SK-N-SH (cell line): Measurements from ENCODE around the gene ARHGAP45. TPM values are rescaled to one million over a fixed set of nuclear protein-coding genes. Genes with fewer than 3 reads are reported as not detected.

Experiments
- CTCF ChIA-PET: fragments of 300-600, 350-600 bp; formaldehyde crosslinking; extraction: SDS; loops from one replicate; lab custom pipeline; 2021; lab: Yijun Ruan, JAX
- POLR2A ChIA-PET: fragments of 350-600 bp; sonication (Branson Sonifier 250); formaldehyde crosslinking; extraction: SDS; loops from one replicate; lab custom pipeline; 2020; ENCODE audit warnings: antibody characterized with exemption, inconsistent platforms; lab: Yijun Ruan, JAX
- DNase-seq: peaks from one replicate; pipeline ENCODE4 v3.0.0; 2012
- H2AFZ ChIP-seq: fragments of 200-600 bp; sonication (generic); 2 replicates; pipeline ENCODE4 v1.8.1; 2016; ENCODE audit warnings: antibody characterized with exemption, mild to moderate bottlenecking, low read depth
- H3F3A ChIP-seq: fragments of 200-600 bp; sonication (generic); replicated peaks from 2 replicates; pipeline ENCODE3; 2016; ENCODE audit warnings: antibody characterized with exemption, mild to moderate bottlenecking; ENCODE audit not compliant: insufficient read depth
- H3K27ac ChIP-seq, 2 experiments: fragments of 200-500 bp in 1 of 2; fragments of 200-600 bp in 1 of 2; sonication (Bioruptor generic) in 1 of 2; sonication (generic), shearing (Covaris generic) in 1 of 2; 2 replicates each; pipeline versions ENCODE4 v1.5.1 to v1.6.1; 2014 to 2016; ENCODE audit warnings: low read depth in 2 of 2, inconsistent platforms in 1 of 2, low read length in 1 of 2, mild to moderate bottlenecking in 1 of 2, mixed read lengths in 1 of 2
- H3K27me3 ChIP-seq: fragments of 200-600 bp; sonication (generic), shearing (Covaris generic); 2 replicates; pipeline ENCODE4 v1.6.1; 2016; ENCODE audit warnings: mixed run types; ENCODE audit not compliant: insufficient read depth
- H3K36me3 ChIP-seq, 2 experiments: fragments of 200-500 bp in 1 of 2; fragments of 200-600 bp in 1 of 2; sonication (Bioruptor generic) in 1 of 2; sonication (generic) in 1 of 2; replicated peaks in 1 of 2; 2 replicates each; pipeline versions ENCODE3 to v1.5.1; 2014 to 2016; ENCODE audit warnings: low read length in 1 of 2, mild to moderate bottlenecking in 1 of 2; ENCODE audit not compliant: insufficient read depth in 2 of 2, control insufficient read depth in 1 of 2
- H3K4me1 ChIP-seq, 2 experiments: fragments of 200-500 bp in 1 of 2; fragments of 200-600 bp in 1 of 2; sonication (Bioruptor generic) in 1 of 2; sonication (generic), shearing (Covaris generic) in 1 of 2; 2 replicates each; pipeline versions ENCODE4 v1.5.1 to v1.6.1; 2014 to 2016; ENCODE audit warnings: low read depth in 1 of 2, low read length in 1 of 2, mixed run types in 1 of 2; ENCODE audit not compliant: insufficient read depth in 2 of 2, control insufficient read depth in 1 of 2
- H3K4me2 ChIP-seq: fragments of 200-600 bp; sonication (generic), shearing (Covaris generic); 2 replicates; pipeline ENCODE4 v1.6.1; 2017; ENCODE audit warnings: mixed run types
- H3K4me3 ChIP-seq, 2 experiments: fragments of 200-500 bp in 1 of 2; fragments of 200-600 bp in 1 of 2; sonication (Bioruptor generic) in 1 of 2; sonication (generic), shearing (Covaris generic) in 1 of 2; 2 replicates each; pipeline versions ENCODE4 v1.5.1 to v1.8.1; 2014 to 2016; ENCODE audit warnings: low read depth in 2 of 2, inconsistent platforms in 1 of 2, low read length in 1 of 2, mild to moderate bottlenecking in 1 of 2, mixed read lengths in 1 of 2, moderate library complexity in 1 of 2
- H3K79me2 ChIP-seq: fragments of 200-600 bp; sonication (generic); 2 replicates; pipeline ENCODE4 v1.8.1; 2017; ENCODE audit warnings: mild to moderate bottlenecking; ENCODE audit not compliant: insufficient read depth
- H3K9ac ChIP-seq: fragments of 200-600 bp; sonication (generic); 2 replicates; pipeline ENCODE4 v1.6.1; 2017; ENCODE audit warnings: mixed run types
- H3K9me2 ChIP-seq: fragments of 200-600 bp; sonication (generic); 2 replicates; pipeline ENCODE4 v1.6.1; 2017; ENCODE audit warnings: mixed run types
- H3K9me3 ChIP-seq: fragments of 200-600 bp; sonication (generic); 2 replicates; pipeline ENCODE4 v1.6.1; 2017; ENCODE audit warnings: mixed run types, mild to moderate bottlenecking, moderate library complexity
- H4K20me1 ChIP-seq: fragments of 200-600 bp; sonication (generic); 2 replicates; pipeline ENCODE4 v1.6.1; 2017; ENCODE audit warnings: mild to moderate bottlenecking, mixed run types; ENCODE audit not compliant: insufficient read depth
- FOXJ3 ChIP-seq: sonication (generic); formaldehyde crosslinking; IDR thresholded peaks from 2 replicates; pipeline ENCODE4 v1.5.1; 2020; ENCODE audit warnings: mild to moderate bottlenecking, missing genetic modification reagents
- GATA2 ChIP-seq: sonication (generic); formaldehyde crosslinking; IDR thresholded peaks from 2 replicates; pipeline ENCODE4 v1.5.0; 2020; ENCODE audit warnings: mild to moderate bottlenecking, missing genetic modification reagents
- MEF2A ChIP-seq: IDR thresholded peaks from 2 replicates; pipeline ENCODE4 v1.4.0; 2012; ENCODE audit warnings: low read depth, borderline replicate concordance
- MXI1 ChIP-seq: IDR thresholded peaks from 2 replicates; pipeline ENCODE4 v1.6.1; 2012; ENCODE audit warnings: mild to moderate bottlenecking, low read depth, low read length, improper control_type of control experiment
- NFIC ChIP-seq: IDR thresholded peaks from 2 replicates; pipeline ENCODE4 v1.4.0; 2012; ENCODE audit warnings: borderline replicate concordance
- POLR2AphosphoS5 ChIP-seq: IDR thresholded peaks from 2 replicates; pipeline ENCODE4 v1.6.1; 2012; ENCODE audit warnings: low read depth, low read length
- SMC3 ChIP-seq: IDR thresholded peaks from 2 replicates; pipeline ENCODE4 v1.6.1; 2012; ENCODE audit warnings: low read depth, low read length, improper control_type of control experiment
- TAF1 ChIP-seq: IDR thresholded peaks from 2 replicates; pipeline ENCODE4 v1.6.1; 2012; ENCODE audit warnings: low read depth, mild to moderate bottlenecking, low read length, moderate library complexity, borderline replicate concordance
- TCF12 ChIP-seq: IDR thresholded peaks from 2 replicates; pipeline ENCODE4 v1.4.0; 2012
- YY1 ChIP-seq: IDR thresholded peaks from 2 replicates; pipeline ENCODE4 v1.4.0; 2012; ENCODE audit warnings: low read depth, mild to moderate bottlenecking
- WGBS: methylation state at CpG from one replicate; pipeline ENCODE4 v1.1.6; 2017; ENCODE audit warnings: low lambda C conversion rate; 5-methylcytosine and 5-hydroxymethylcytosine counted together
- polyA plus RNA-seq, 3 experiments: library from polyadenylated mRNA; depleted of rRNA; stranded (reverse); fragments of >200 nt; gene quantifications; 2 replicates each; pipeline ENCODE4 v1.2.3, GENCODE V29; 2012
- TF ChIP-seq, protein P1 (sequence below): IDR thresholded peaks from 2 replicates; pipeline ENCODE4 v1.4.0; 2012; ENCODE audit warnings: low read depth, borderline replicate concordance
- TF ChIP-seq, protein P2 (sequence below): IDR thresholded peaks from 2 replicates; pipeline ENCODE4 v1.6.1; 2012; ENCODE audit warnings: mild to moderate bottlenecking, low read depth, low read length, moderate library complexity
- TF ChIP-seq, protein P3 (sequence below): IDR thresholded peaks from 2 replicates; pipeline ENCODE4 v1.4.0; 2012; ENCODE audit warnings: low read depth, borderline replicate concordance
- TF ChIP-seq, protein P4 (sequence below): IDR thresholded peaks from 2 replicates; pipeline ENCODE4 v1.4.0; 2012; ENCODE audit warnings: low read depth

The ARHGAP45 gene
- polyA plus RNA-seq, 1 of the 3 experiments (the other 2 are of a cell fraction), result 4.2 TPM

DNA sequence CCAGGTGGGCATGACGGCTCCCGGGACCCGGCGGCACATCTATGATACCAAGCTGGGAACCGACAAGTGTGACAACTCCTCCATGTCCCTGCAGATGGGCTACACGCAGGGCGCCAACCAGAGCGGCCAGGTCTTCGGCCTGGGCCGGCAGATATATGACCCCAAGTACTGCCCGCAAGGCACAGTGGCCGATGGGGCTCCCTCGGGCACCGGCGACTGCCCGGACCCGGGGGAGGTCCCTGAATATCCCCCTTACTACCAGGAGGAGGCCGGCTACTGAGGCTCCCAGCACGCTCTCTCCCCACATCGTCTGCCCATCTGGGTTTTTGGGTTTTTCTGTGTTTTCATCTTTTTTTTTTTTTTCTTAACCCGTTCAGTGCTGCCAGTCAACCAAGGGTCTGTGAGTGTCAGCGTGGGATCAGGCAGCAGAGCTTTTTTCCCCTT is 29.3 kb upstream of the ARHGAP45 start:
- peaks cover 36% of the 10 kb centered on the region for H4K20me1 ChIP-seq

DNA sequence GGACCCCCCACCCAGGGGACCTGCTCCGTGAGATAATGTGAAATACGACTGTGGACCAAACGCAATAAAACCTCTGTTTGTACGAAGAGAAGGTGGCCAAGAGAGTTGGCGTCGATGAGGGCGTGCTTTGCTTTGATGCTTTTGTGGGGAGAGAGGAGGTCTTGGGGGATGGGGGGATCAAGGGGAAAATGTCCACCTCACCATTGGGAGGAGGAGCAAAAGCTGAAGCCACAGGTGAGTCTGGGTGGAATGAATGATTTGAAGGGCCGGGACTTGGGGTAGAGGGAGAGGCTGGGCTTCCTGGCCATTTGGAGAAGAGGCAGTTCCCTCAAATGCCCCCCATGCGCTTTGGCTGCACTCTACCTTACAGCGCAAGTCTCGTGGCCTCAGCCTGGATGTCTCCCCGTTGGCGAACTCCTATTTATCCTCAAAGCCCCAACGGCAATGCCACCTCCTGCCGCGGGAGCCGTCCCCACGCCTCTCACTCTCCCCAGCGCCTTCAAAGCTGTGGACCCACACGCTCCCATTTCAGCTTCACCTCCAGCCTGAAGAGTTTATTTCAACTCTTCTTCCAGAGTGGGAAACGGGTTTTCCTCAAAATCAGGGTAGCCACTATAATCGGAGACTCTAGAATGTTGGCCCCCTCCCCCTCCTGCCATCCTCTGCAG is 27.9 kb upstream of the ARHGAP45 start:
- Histone ChIP-seq H3K79me2 (no peaks in the 10 kb centered on the region), H3K36me3 (peaks cover 10 to 14% of the 10 kb centered on the region in 2 experiments), H3K9me2 (no peaks in the 10 kb centered on the region), H4K20me1 (peaks cover 28% of the 10 kb centered on the region), H3K9ac (no peak overlapping the region), H3K9me3 (no peaks in the 10 kb centered on the region), H3F3A (peaks cover 36% of the 10 kb centered on the region), H3K4me1 (peaks cover 0 to 31% of the 10 kb centered on the region in 2 experiments; a peak in 2 of 4 replicates), H3K4me2 (peak overlapping the region; percentile 96; the same call in 1 of the 2 replicates), H3K27ac (0 out of 4 replicates have a peak overlapping the region, but pooled peaks of 1 of the 2 experiments have one; percentile 3), H2AFZ (no peak overlapping the region), H3K4me3 (peak overlapping the region in 1 of 2 experiments; percentile 67; a peak in 3 of 4 replicates), H3K27me3 (no peaks in the 10 kb centered on the region)
- ChIA-PET CTCF (interaction anchor here (0.9 to 1.7 kb wide), 5 partner anchors 40 to 227 kb away, joined by 3 to 6 read pairs (median 4); partner anchors contain the start of gene GPX4), POLR2A (no interaction called here)
- TF ChIP-seq MEF2A (no peak), POLR2AphosphoS5 (peak; percentile 1; the same call in 1 of the 2 replicates), NFIC (no peak), SMC3 (no peak)
- TF ChIP-seq, protein P1, sequence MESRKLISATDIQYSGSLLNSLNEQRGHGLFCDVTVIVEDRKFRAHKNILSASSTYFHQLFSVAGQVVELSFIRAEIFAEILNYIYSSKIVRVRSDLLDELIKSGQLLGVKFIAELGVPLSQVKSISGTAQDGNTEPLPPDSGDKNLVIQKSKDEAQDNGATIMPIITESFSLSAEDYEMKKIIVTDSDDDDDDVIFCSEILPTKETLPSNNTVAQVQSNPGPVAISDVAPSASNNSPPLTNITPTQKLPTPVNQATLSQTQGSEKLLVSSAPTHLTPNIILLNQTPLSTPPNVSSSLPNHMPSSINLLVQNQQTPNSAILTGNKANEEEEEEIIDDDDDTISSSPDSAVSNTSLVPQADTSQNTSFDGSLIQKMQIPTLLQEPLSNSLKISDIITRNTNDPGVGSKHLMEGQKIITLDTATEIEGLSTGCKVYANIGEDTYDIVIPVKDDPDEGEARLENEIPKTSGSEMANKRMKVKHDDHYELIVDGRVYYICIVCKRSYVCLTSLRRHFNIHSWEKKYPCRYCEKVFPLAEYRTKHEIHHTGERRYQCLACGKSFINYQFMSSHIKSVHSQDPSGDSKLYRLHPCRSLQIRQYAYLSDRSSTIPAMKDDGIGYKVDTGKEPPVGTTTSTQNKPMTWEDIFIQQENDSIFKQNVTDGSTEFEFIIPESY, result no peak
- TF ChIP-seq, protein P2, sequence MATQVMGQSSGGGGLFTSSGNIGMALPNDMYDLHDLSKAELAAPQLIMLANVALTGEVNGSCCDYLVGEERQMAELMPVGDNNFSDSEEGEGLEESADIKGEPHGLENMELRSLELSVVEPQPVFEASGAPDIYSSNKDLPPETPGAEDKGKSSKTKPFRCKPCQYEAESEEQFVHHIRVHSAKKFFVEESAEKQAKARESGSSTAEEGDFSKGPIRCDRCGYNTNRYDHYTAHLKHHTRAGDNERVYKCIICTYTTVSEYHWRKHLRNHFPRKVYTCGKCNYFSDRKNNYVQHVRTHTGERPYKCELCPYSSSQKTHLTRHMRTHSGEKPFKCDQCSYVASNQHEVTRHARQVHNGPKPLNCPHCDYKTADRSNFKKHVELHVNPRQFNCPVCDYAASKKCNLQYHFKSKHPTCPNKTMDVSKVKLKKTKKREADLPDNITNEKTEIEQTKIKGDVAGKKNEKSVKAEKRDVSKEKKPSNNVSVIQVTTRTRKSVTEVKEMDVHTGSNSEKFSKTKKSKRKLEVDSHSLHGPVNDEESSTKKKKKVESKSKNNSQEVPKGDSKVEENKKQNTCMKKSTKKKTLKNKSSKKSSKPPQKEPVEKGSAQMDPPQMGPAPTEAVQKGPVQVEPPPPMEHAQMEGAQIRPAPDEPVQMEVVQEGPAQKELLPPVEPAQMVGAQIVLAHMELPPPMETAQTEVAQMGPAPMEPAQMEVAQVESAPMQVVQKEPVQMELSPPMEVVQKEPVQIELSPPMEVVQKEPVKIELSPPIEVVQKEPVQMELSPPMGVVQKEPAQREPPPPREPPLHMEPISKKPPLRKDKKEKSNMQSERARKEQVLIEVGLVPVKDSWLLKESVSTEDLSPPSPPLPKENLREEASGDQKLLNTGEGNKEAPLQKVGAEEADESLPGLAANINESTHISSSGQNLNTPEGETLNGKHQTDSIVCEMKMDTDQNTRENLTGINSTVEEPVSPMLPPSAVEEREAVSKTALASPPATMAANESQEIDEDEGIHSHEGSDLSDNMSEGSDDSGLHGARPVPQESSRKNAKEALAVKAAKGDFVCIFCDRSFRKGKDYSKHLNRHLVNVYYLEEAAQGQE, result no peak
- no peak for DNase-seq
- WGBS, result 56% methylated on average over 22 of the region's 22 CpGs

More for the DNA sequence above, 29.3 kb upstream of the ARHGAP45 start:
- ChIA-PET CTCF (interaction anchor here (1.0 to 1.2 kb wide), 2 partner anchors 9 to 27 kb away, joined by 3 to 6 read pairs; no protein-coding TSS in a partner anchor), POLR2A (interaction anchor here (1.1 kb wide), 1 partner anchor 15 kb away, joined by 4 read pairs; no protein-coding TSS in a partner anchor)
- Histone ChIP-seq H2AFZ (no peak overlapping the region), H3K4me3 (no peak overlapping the region), H3K9me2 (no peaks in the 10 kb centered on the region), H3K27ac (no peak overlapping the region), H3F3A (peaks cover 36% of the 10 kb centered on the region), H3K9me3 (no peaks in the 10 kb centered on the region), H3K36me3 (peaks cover 10 to 22% of the 10 kb centered on the region in 2 experiments), H3K9ac (no peak overlapping the region), H3K4me2 (no peak overlapping the region), H3K27me3 (no peaks in the 10 kb centered on the region), H3K4me1 (peaks cover 0 to 26% of the 10 kb centered on the region in 2 experiments; a peak in 2 of 4 replicates)
- WGBS, result 77% methylated on average over 10 of the region's 22 CpGs
- DNase-seq, result no peak
- TF ChIP-seq, protein P3, sequence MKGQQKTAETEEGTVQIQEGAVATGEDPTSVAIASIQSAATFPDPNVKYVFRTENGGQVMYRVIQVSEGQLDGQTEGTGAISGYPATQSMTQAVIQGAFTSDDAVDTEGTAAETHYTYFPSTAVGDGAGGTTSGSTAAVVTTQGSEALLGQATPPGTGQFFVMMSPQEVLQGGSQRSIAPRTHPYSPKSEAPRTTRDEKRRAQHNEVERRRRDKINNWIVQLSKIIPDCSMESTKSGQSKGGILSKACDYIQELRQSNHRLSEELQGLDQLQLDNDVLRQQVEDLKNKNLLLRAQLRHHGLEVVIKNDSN, result no peak
- TF ChIP-seq, protein P4, sequence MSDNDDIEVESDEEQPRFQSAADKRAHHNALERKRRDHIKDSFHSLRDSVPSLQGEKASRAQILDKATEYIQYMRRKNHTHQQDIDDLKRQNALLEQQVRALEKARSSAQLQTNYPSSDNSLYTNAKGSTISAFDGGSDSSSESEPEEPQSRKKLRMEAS, result no peak
- TF ChIP-seq YY1 (no peak), MEF2A (no peak), SMC3 (no peak), MXI1 (no peak), GATA2 (CRISPR knock-in tag) (no peak), TAF1 (no peak), TCF12 (no peak), FOXJ3 (CRISPR knock-in tag) (no peak)
- TF ChIP-seq, all 33 proteins: peak for 0
- H3K79me2 ChIP-seq, result peaks cover 7% of the 10 kb centered on the region; the same call in 1 of the 2 replicates
